MM.1S (cell line): Measurements from ENCODE around the gene DMRTC1B.
"Not testable (repeated sequence)": the region's sequence is repeated elsewhere in the genome, so short reads cannot be mapped to it uniquely, and the experiment has no call there.

Source experiments
- CTCF ChIP-seq: fragments of 300-600 bp; sonication (generic); IDR thresholded peaks from 2 replicates; pipeline ENCODE4 v1.5.1; 2016; ENCODE audit warnings: antibody characterized with exemption, low read length, mixed read lengths
- EZH2 ChIP-seq: fragments of 300-600 bp; sonication (generic); optimal IDR thresholded peaks from 2 replicates; pipeline ENCODE3; 2017; ENCODE audit warnings: low read depth, mild to moderate bottlenecking, antibody characterized with exemption, low read length, mixed read lengths

DNA sequence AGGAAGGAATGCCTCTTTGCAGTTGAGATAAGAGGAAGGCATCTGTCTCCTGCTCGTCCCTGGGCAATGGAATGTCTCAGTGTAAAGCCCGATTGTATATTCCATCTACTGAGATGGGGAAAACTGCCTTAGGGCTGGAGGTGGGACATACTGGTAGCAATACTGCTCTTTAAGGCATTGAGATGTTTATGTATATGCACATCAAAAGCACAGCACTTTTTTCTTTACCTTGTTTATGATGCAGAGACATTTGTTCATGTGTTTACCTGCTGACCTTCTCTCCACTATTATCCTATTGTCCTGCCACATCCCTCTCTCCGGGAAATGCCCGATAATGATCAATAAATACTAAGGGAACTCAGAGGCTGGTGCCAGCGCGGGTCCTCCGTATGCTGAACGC is 43.1 kb upstream of the DMRTC1B start:
- not testable (repeated sequence) for TF ChIP-seq CTCF, EZH2
